Measurements from ENCODE around the gene GSTM4. TPM values are rescaled to one million over a fixed set of nuclear protein-coding genes. Genes with fewer than 3 reads are reported as not detected.
"Not testable (repeated sequence)": the region's sequence is repeated elsewhere in the genome, so short reads cannot be mapped to it uniquely, and the experiment has no call there.

GSTM4 gene
- total RNA-seq, 3 donors from 2014 or later: 21.9 to 31.5 (median 28.2) TPM

DNA sequence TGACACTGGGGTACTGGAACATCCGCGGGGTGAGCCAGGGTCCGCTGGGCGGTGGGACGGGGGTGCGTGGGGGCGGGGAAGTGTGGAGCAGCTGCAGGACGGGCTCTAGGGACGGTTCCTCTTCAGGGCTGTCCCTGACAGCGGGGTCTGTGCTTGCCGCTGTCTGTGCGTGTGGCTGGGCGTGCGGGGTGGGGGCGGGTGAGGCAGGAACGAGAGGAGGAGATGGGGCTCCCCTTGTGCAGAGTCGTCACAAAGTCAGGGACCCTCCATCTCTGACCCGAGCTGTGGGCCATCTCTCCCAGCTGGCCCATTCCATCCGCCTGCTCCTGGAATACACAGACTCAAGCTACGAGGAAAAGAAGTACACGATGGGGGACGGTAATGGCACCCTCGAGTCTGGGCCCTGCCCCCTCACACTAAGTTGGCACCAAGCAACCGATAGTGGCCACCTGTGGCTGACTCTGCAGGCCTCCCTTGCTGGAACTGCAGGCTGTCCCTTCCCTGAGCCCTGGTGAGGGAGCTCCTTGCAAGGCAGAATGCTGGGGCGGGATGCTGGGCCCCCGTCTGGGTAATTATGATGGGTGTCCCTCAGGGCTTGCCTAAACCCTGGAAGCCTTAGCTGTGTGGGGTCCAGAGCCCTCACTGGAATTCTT lies 12.3 kb downstream of the GSTM4 start:
- intact Hi-C loops (cut with DNase I; ENCODE audit: low total_unique reads): no loop called here
- Histone ChIP-seq H3K36me3 (no peaks in the 10 kb centered on the region), H3K4me1 (no peaks in the 10 kb centered on the region), H3K4me3 (peak overlapping the region; percentile 50 to 71 (median 63)), H3K9me3 (no peaks in the 10 kb centered on the region), H3K27ac (peak overlapping the region; percentile 13), H3K27me3 (no peaks in the 10 kb centered on the region)
- TF ChIP-seq, protein P1, sequence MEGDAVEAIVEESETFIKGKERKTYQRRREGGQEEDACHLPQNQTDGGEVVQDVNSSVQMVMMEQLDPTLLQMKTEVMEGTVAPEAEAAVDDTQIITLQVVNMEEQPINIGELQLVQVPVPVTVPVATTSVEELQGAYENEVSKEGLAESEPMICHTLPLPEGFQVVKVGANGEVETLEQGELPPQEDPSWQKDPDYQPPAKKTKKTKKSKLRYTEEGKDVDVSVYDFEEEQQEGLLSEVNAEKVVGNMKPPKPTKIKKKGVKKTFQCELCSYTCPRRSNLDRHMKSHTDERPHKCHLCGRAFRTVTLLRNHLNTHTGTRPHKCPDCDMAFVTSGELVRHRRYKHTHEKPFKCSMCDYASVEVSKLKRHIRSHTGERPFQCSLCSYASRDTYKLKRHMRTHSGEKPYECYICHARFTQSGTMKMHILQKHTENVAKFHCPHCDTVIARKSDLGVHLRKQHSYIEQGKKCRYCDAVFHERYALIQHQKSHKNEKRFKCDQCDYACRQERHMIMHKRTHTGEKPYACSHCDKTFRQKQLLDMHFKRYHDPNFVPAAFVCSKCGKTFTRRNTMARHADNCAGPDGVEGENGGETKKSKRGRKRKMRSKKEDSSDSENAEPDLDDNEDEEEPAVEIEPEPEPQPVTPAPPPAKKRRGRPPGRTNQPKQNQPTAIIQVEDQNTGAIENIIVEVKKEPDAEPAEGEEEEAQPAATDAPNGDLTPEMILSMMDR (IDR thresholded peaks at IDR 0.05): no peak
- TF ChIP-seq POLR2AphosphoS5 (IDR thresholded peaks at IDR 0.05) (no peak), POLR2A (IDR thresholded peaks at IDR 0.05) (no peak)
- no peak for DNase-seq (ENCODE audit: low spot score in 2 of 2)

DNA sequence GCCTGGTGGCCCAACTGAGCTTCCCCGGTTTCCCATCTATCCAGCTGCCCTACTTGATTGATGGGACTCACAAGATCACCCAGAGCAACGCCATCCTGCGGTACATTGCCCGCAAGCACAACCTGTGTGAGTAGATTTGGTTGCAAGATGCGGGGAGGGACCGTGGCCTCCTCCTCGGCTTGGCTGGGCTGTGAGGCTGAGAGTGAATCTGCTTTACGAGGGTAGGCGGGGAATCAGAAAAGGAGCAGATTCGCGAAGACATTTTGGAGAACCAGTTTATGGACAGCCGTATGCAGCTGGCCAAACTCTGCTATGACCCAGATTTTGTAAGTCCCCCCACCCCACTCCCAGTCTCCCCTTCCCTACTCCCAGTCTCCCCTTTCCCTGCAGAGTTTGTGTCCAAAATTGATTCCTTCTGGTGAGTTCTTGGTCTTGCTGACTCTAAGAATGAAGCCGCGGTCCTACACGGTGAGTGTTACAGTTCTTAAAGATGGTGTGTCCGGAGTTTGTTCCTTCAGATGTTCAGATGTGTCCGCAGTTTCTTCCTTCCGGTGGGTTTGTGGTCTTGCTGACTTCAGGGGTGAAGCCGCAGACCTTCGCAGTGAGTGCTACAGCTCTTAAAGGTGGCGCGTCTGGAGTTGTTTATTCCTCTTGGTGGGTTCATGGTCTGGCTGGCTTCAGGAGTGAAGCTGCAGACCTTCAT lies 13.5 kb downstream of the GSTM4 start:
- no peak for DNase-seq (ENCODE audit: low spot score in 2 of 2)
- H3K9me3 ChIP-seq: no peaks in the 10 kb centered on the region
- no peaks in the 10 kb centered on the region for H3K36me3 ChIP-seq
- no peak overlapping the region for H3K27ac ChIP-seq
- no peaks in the 10 kb centered on the region for H3K4me1 ChIP-seq
- H3K4me3 ChIP-seq: no peak overlapping the region
- intact Hi-C loops (cut with DNase I; ENCODE audit: low total_unique reads): no loop called here
- TF ChIP-seq, protein P1 (IDR thresholded peaks at IDR 0.05): no peak
- TF ChIP-seq POLR2A (IDR thresholded peaks at IDR 0.05) (no peak), POLR2AphosphoS5 (IDR thresholded peaks at IDR 0.05) (no peak)
- no peaks in the 10 kb centered on the region for H3K27me3 ChIP-seq

DNA sequence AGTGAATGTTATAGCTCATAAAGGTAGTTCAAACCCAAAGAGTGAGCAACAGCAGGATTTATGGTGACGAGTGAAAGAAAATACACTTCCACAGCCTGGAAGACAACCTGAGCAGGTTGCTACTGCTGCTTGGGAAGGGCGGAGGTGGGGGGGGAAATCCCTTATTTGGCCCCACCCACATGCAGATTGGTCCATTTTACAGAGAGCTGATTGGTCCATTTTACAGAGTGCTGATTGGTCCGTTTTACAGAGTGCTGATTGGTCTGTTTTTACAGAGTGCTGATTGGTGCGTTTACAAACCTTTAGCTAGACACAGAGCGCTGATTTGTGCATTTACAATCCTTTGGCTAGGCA lies 14.0 kb downstream of the GSTM4 start:
- DNase-seq (ENCODE audit: low spot score in 2 of 2); H3K4me3 ChIP-seq; H3K9me3 ChIP-seq; H3K27ac ChIP-seq; intact Hi-C loops (cut with DNase I; ENCODE audit: low total_unique reads); H3K4me1 ChIP-seq; H3K27me3 ChIP-seq; H3K36me3 ChIP-seq: not testable (repeated sequence)

DNA sequence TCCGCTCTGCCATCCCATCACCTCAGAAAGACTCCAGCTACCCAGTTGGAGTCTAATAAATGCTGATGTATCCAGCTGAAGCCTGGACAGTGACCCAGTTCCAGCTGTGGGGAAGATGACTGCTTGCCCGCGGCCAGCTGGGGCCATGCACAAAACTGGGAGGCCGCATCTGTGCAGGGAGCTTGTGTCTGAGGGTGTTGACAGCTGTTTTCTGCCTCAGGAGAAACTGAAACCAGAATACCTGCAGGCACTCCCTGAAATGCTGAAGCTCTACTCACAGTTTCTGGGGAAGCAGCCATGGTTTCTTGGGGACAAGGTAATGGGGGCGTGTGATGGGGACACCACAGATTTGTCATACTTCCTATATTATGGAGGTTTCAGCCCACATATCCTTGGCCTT lies 15.2 kb downstream of the GSTM4 start:
- no peak for TF ChIP-seq POLR2AphosphoS5 (IDR thresholded peaks at IDR 0.05)
- TF ChIP-seq POLR2A (IDR thresholded peaks at IDR 0.05): no peak
- TF ChIP-seq, protein P1 (IDR thresholded peaks at IDR 0.05): no peak

DNA sequence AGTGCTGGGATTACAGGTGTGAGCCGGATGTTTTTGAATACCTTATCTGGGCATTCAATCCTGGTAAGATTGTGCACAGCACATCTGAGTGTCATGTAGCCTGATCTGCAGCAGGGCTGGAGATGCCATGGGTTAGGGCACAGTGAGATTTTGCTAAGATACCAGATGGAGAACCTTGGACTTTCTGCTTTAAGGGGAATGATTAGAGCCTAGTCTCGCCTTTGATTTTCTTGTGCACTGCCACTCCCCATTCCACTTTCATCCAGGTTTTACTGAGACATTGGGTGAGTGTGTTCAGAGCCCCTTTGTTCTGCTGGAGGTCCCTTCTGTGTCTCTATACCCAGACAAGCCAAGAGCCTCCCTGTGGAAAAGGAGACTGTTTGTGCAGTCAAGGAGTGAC lies 18.0 kb downstream of the GSTM4 start:
- intact Hi-C loops (cut with DNase I; ENCODE audit: low total_unique reads); DNase-seq (ENCODE audit: low spot score in 2 of 2); H3K4me1 ChIP-seq; H3K9me3 ChIP-seq; H3K27ac ChIP-seq; H3K36me3 ChIP-seq; H3K27me3 ChIP-seq; H3K4me3 ChIP-seq: not testable (repeated sequence)

More for the DNA sequence above, 15.2 kb downstream of the GSTM4 start:
- no peak overlapping the region for H3K4me3 ChIP-seq
- H3K9me3 ChIP-seq: no peaks in the 10 kb centered on the region
- no peaks in the 10 kb centered on the region for H3K36me3 ChIP-seq
- no peaks in the 10 kb centered on the region for H3K27me3 ChIP-seq
- H3K27ac ChIP-seq: no peak overlapping the region
- no peaks in the 10 kb centered on the region for H3K4me1 ChIP-seq
- no peak for DNase-seq (ENCODE audit: low spot score in 2 of 2)
- intact Hi-C loops (cut with DNase I; ENCODE audit: low total_unique reads): no loop called here

DNA sequence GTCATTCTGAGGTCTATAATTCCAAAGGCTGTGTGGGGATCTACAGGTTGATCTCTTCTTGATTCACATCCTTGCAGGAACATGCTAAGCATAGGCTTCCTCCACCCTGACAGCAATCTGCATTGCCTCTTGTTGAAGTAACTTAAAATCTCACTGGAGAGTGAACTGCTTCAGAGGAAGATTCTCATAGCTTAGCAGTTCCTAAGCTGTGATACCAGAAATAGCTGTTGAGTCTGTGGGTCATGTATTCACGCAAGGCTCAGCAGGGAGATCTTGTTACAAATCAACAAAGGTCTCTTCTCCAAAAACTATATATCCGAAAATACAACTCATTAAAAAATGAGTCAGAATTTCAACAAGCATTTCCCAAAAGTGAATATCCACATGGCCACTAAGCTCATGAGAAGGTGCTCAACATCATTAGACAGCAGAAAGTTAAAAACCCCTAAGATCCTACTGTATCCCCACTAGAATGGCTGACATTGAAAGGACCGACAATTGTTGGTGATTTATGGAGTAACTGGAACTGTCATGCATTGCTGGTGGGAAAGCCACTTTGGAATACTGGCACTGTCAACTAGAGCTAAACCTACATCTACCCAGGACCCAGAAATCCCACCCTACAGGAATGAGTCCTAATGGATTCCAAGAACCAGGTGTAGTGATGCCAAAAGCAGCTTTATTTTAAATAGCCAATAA lies 20.9 kb downstream of the GSTM4 start:
- H3K9me3 ChIP-seq; intact Hi-C loops (cut with DNase I; ENCODE audit: low total_unique reads); H3K27ac ChIP-seq; H3K36me3 ChIP-seq; H3K4me1 ChIP-seq; DNase-seq (ENCODE audit: low spot score in 2 of 2); H3K4me3 ChIP-seq; H3K27me3 ChIP-seq: not testable (repeated sequence)
